Measurements from ENCODE around the gene ABAT. TPM values are rescaled to one million over a fixed set of nuclear protein-coding genes. Genes with fewer than 3 reads are reported as not detected.

Gene ABAT
- 9.8 TPM for total RNA-seq
- long read RNA-seq, full-length matches to known transcripts: 2 of 17 reads
- long read RNA-seq, partial matches to known transcripts: 9 of 17 reads
- long read RNA-seq, other reads (novel, unspliced or antisense): 6 of 17 reads

GRCh38 chr16:8674413-8675022 lies at the start of gene ABAT:
ABAT (plus strand) TSS chr16:8674617; CDS start chr16:8735740, 61,123 bp downstream.
- intact Hi-C loops (cut with DNase I): no loop called here
- H3K4me1 ChIP-seq: peaks cover 11% of the 10 kb centered on the region
- H3K27me3 ChIP-seq: no peaks in the 10 kb centered on the region
- no peaks in the 10 kb centered on the region for H3K9me3 ChIP-seq
- no peak for TF ChIP-seq CTCF (IDR thresholded peaks at IDR 0.05)
- ATAC-seq (peak; percentile 100), DNase-seq (peak; percentile 94)
- H3K27ac ChIP-seq: no peak within 1 kb of the TSS
- H3K36me3 ChIP-seq: no peaks in the 10 kb centered on the region
- peak within 1 kb of the TSS; percentile 77 for H3K4me3 ChIP-seq

- Histone ChIP-seq H3K4me1 (peaks cover 7% of the 10 kb centered on the region), H3K27me3 (no peaks in the 10 kb centered on the region), H3K27ac (no peak overlapping the region), H3K36me3 (peaks cover 56% of the 10 kb centered on the region), H3K9me3 (no peaks in the 10 kb centered on the region), H3K4me3 (no peak overlapping the region)
- TF ChIP-seq CTCF (IDR thresholded peaks at IDR 0.05): no peak
- intact Hi-C loops (cut with DNase I): no loop called here
- no peak for DNase-seq
- no peak for ATAC-seq
These were observed 48.8 kb upstream of the ABAT start for GRCh38 chr16:8625491-8626087.

GRCh38 chr16:8626946-8627345 lies 47.5 kb upstream of the ABAT start:
- H3K9me3 ChIP-seq: no peaks in the 10 kb centered on the region
- no peak overlapping the region for H3K27ac ChIP-seq
- DNase-seq (no peak), ATAC-seq (no peak)
- H3K4me3 ChIP-seq: no peak overlapping the region
- peaks cover 68% of the 10 kb centered on the region for H3K36me3 ChIP-seq
- intact Hi-C loops (cut with DNase I): no loop called here
- TF ChIP-seq CTCF (IDR thresholded peaks at IDR 0.05): no peak
- no peaks in the 10 kb centered on the region for H3K27me3 ChIP-seq
- H3K4me1 ChIP-seq: peaks cover 7% of the 10 kb centered on the region

- Histone ChIP-seq H3K27ac (no peak overlapping the region), H3K27me3 (no peaks in the 10 kb centered on the region), H3K9me3 (no peaks in the 10 kb centered on the region), H3K36me3 (peaks cover 70% of the 10 kb centered on the region), H3K4me1 (peaks cover 6% of the 10 kb centered on the region), H3K4me3 (no peak overlapping the region)
- DNase-seq: no peak
- TF ChIP-seq CTCF (IDR thresholded peaks at IDR 0.05): no peak
- intact Hi-C loops (cut with DNase I): no loop called here
- no peak for ATAC-seq
These were observed 47.0 kb upstream of the ABAT start for GRCh38 chr16:8627456-8627855.

GRCh38 chr16:8628981-8629725 lies 45.3 kb upstream of the ABAT start:
- Histone ChIP-seq H3K9me3 (no peaks in the 10 kb centered on the region), H3K4me1 (no peaks in the 10 kb centered on the region), H3K36me3 (peaks cover 79% of the 10 kb centered on the region), H3K27ac (no peak overlapping the region), H3K27me3 (no peaks in the 10 kb centered on the region), H3K4me3 (no peak overlapping the region)
- intact Hi-C loops (cut with DNase I): no loop called here
- DNase-seq (no peak), ATAC-seq (no peak)
- TF ChIP-seq CTCF (IDR thresholded peaks at IDR 0.05): no peak
